Measurements from ENCODE around the gene ARMC3. TPM values are rescaled to one million over a fixed set of nuclear protein-coding genes. Genes with fewer than 3 reads are reported as not detected.

ARMC3 gene
- total RNA-seq, 4 donors from 2014 or later: 0.42 TPM; not detected in 3

GRCh38 chr10:22911889-22912762 is 15.7 kb upstream of the ARMC3 start:
- no peak for DNase-seq (ENCODE audit: extremely low spot score)
- Histone ChIP-seq H3K9me3 (peaks cover 0 to 8% (median 0%) of the 10 kb centered on the region in 4 donors), H3K4me1 (peaks cover 0 to 6% (median 0%) of the 10 kb centered on the region in 4 donors), H3K36me3 (no peaks in the 10 kb centered on the region), H3K27ac (replicated peaks in 1 of 4) (no peak overlapping the region), H3K27me3 (no peaks in the 10 kb centered on the region), H3K4me3 (no peak overlapping the region)
- intact Hi-C loops (cut with DNase I): no loop called here
- 49% methylated on average over 10 of the region's 10 CpGs for WGBS
- no peak for TF ChIP-seq EP300 (IDR thresholded peaks at IDR 0.05)
- TF ChIP-seq POLR2A (IDR thresholded peaks at IDR 0.05; ENCODE audit: low read depth): no peak
- TF ChIP-seq CTCF (IDR thresholded peaks at IDR 0.05): no peak
- no peak for TF ChIP-seq POLR2AphosphoS5 (IDR thresholded peaks at IDR 0.05)

DNA sequence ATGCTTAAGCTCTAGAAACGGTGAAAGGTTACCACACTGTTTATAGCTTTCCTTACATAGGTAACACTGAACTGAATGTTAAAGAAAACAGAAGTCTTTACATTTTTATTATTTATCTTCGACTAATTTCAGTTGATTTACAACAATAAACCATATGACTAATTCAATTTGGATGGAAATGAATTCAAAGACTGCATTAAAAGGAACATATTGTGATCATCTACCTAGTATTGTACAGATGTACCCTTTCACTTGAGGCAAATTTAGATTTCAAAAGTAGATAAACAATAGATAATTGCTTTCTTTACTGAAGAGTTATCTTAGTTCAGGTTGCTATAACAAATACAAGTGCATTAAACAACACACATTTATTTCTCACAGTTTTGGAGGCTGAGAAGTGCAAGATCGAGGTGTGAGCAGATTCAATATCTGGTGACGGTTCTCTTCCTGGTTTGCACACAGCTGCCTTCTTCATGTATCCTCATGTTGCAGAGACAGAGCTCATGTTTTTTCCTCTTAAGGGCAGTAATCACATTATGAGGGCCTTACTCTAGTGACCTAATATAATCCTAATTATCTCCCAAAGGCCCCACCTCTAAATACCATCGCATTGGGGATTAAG is 15.0 kb upstream of the ARMC3 start:
- intact Hi-C loops (cut with DNase I): no loop called here
- Histone ChIP-seq H3K9me3 (peaks cover 0 to 10% (median 0%) of the 10 kb centered on the region in 4 donors), H3K27me3 (no peaks in the 10 kb centered on the region), H3K27ac (replicated peaks in 1 of 4) (no peak overlapping the region), H3K4me3 (no peak overlapping the region), H3K4me1 (peaks cover 0 to 6% (median 0%) of the 10 kb centered on the region in 4 donors), H3K36me3 (no peaks in the 10 kb centered on the region)
- no peak for TF ChIP-seq EP300 (IDR thresholded peaks at IDR 0.05)
- no peak for TF ChIP-seq POLR2AphosphoS5 (IDR thresholded peaks at IDR 0.05)
- TF ChIP-seq CTCF (IDR thresholded peaks at IDR 0.05): no peak
- no peak for TF ChIP-seq POLR2A (IDR thresholded peaks at IDR 0.05; ENCODE audit: low read depth)
- DNase-seq (ENCODE audit: extremely low spot score): no peak
- 64% methylated on average over 5 of the region's 5 CpGs for WGBS

DNA sequence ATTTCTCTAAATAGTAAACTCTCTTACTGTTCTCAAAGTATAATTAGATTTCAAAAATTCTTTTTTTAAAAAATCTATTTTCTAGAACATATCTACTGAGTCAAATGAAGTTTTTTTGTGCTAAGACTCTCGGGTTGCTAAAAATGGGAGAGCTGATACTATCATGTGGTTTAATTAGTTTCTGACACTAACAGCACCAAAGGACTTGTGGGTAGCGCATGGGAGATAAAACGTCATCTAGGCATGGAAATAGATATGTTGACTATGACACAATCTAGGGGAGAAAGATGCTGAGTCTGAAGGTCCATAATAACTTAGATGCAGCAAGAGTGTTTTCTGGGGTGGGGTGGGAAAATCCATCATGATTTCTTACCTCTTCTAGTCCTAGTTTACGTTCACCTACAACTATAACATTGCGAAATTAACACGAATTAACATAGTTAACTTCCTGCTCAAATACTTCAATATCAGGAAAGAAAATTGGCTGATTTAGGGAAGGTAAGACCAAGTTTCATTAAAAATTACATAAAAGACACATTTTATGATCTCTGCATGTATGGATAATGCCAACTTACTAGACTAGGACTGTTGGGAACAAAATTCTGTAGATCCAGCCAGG is 14.3 kb upstream of the ARMC3 start:
- H3K36me3 ChIP-seq: no peaks in the 10 kb centered on the region
- peaks cover 0 to 6% (median 0%) of the 10 kb centered on the region in 4 donors for H3K4me1 ChIP-seq
- TF ChIP-seq CTCF (IDR thresholded peaks at IDR 0.05) (no peak), EP300 (IDR thresholded peaks at IDR 0.05) (no peak), POLR2A (IDR thresholded peaks at IDR 0.05; ENCODE audit: low read depth) (no peak), POLR2AphosphoS5 (IDR thresholded peaks at IDR 0.05) (no peak)
- no peak for DNase-seq (ENCODE audit: extremely low spot score)
- peaks cover 0 to 6% (median 0%) of the 10 kb centered on the region in 4 donors for H3K9me3 ChIP-seq
- intact Hi-C loops (cut with DNase I): no loop called here
- no peak overlapping the region for H3K27ac ChIP-seq (replicated peaks in 1 of 4)
- H3K4me3 ChIP-seq: no peak overlapping the region
- H3K27me3 ChIP-seq: no peaks in the 10 kb centered on the region
- 90% methylated on average over 6 of the region's 6 CpGs for WGBS

- Histone ChIP-seq H3K27ac (replicated peaks in 1 of 4) (no peak overlapping the region), H3K27me3 (no peaks in the 10 kb centered on the region), H3K9me3 (peaks cover 0 to 6% (median 0%) of the 10 kb centered on the region in 4 donors), H3K4me1 (peaks cover 0 to 6% (median 0%) of the 10 kb centered on the region in 4 donors), H3K4me3 (no peak overlapping the region), H3K36me3 (no peaks in the 10 kb centered on the region)
- TF ChIP-seq POLR2AphosphoS5 (IDR thresholded peaks at IDR 0.05) (no peak), EP300 (IDR thresholded peaks at IDR 0.05) (no peak), POLR2A (IDR thresholded peaks at IDR 0.05; ENCODE audit: low read depth) (no peak), CTCF (IDR thresholded peaks at IDR 0.05) (no peak)
- WGBS: 96% methylated on average over 3 of the region's 3 CpGs
- no peak for DNase-seq (ENCODE audit: extremely low spot score)
- intact Hi-C loops (cut with DNase I): no loop called here
Observed at GRCh38 chr10:22915314-22915713, 12.5 kb upstream of the ARMC3 start.

Measured in esophagus muscularis mucosa (tissue), 4 donors.